ENCODE measurements around the gene GNG14.
"Not testable (repeated sequence)": the region's sequence is repeated elsewhere in the genome, so short reads cannot be mapped to it uniquely, and the experiment has no call there.

GNG14 gene

DNA sequence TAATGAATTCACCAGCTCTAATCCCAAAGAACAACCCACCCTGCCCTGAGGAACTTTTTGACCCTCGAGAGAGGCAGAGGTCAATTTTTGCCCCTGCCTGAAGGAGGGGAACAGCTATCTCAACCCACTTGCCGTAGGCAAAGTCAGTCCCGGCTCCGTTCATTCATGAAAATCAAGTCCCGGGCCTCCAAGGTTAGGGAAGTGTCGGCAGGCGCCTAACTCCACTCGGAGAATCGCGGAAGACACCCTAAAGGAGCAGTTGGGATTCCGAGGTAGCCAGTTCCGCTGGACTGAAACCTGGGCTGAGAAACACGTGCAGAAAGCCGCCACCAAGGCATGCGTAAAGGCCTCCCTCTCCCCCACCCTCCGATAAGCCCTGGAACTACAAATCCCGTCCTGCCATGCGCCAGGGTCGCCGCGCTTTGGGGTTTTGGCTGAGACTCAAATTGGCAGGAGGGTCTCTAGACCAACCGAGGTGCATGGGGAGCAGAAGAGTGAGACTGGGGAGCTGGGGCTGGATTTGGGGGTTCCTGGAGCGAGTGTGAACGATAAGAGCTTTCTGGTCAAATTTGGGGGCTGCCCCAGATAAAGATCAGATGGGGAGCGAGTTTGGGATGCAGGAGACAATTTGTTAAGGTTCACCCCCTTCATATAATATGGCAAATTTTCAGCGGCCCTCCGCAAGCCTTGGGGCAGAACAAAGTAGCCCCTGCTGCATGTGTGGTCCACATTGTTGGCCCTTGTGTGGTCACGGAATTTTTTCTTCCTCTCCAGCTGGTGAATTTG, 36.0 kb downstream of the GNG14 start, which contains the start of gene TNPO2:
Gene TNPO2, minus strand, starts transcription at position 292 of the 786 bp plus-strand sequence. CDS start 2,955 bp downstream, outside the sequence.
- peak in 2 of 3 donors; percentile 26 to 56 for DNase-seq (ENCODE audit: low read depth in 3 of 3, low spot score in 1 of 3)

DNA sequence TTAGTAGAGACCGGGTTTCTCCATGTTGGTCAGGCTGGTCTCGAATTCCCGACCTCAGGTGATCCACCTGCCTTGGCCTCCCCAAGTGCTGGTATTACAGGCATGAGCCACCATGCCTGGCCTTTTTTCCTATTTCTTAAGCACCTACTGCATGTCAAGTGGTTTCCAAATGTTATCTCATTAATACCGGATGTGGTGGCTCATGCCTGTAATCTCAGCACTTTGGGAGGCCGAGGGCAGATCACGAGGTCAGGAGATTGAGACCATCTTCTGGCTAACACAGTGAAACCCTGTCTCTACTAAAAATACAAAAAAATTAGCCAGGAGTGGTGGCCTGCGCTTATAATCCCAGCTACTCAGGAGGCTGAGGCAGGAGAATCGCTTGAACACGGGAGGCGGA, 37.8 kb downstream of the GNG14 start:
- DNase-seq (ENCODE audit: low read depth in 3 of 3, low spot score in 1 of 3), result not testable (repeated sequence)

DNA sequence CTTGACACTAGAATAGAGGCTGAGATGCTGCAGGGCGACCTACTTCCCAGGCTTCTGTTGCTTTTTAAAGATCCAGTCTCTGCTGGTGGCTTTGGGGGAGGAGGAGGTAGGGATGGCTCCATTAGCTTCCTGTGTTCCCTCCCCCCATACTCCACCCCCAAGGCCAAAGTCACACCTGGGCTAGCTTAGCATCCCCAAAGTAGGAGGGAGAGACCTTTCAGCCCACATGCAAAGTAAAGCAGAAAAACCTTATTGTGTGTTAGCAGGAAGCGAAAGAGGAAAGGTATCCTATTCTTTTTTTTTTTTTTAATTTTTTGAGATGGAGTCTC, 39.2 kb downstream of the GNG14 start:
- no peak for DNase-seq (ENCODE audit: low read depth in 3 of 3, low spot score in 1 of 3)

DNA sequence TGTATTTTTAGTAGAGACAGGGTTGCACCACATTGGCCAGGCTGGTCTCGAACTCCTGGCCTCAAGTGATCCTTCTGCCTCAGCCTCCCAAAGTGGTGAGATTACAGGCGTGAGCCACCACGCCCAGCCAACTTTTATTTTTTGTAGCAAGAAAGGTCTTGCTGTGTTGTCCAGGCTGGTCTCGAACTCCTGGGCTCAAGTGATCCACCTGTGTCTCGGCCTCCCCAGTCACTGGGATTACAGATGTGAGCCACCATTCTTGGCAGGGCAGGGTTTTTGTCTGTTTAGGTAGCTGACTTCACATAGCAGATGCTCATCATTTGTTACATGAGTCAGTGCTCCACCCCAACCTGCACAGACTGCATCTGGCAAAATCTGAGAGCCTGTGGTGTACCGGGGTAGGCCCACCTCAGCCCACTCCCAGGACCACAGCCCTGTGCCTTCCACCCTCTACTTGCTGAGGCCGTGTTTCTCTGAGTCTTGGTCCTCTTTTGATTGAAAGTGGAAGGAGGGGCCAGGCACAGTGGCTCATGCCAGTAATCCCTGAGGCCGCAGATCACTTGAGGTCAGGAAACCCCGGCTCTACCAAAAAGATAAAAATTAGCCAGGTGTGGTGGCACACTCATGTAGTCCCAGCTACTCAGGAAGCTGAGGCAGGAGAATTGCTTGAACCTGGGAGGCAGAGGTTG, 40.1 kb downstream of the GNG14 start:
- no peak for DNase-seq (ENCODE audit: low read depth in 3 of 3, low spot score in 1 of 3)

DNA sequence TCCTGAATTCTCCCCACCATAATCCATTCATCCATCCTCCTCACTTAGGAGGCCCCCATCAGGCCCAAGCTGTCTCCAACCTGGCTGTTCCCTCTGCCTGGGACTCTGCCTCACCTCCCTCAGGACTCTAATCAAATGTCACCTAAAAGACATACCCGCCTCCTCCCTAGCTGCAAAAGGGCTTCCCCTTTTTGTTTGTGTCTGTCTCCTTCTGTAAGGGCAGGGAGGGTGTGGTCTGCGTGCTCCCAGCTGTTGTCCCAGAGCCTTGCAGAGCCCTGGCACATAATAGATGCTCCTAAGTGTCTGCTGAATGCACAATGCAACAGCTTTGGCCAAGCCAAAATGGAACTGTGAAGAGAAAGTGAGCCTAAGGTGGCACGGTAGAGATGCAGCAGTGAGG, 42.3 kb downstream of the GNG14 start:
- DNase-seq (ENCODE audit: low read depth in 3 of 3, low spot score in 1 of 3), result no peak

DNA sequence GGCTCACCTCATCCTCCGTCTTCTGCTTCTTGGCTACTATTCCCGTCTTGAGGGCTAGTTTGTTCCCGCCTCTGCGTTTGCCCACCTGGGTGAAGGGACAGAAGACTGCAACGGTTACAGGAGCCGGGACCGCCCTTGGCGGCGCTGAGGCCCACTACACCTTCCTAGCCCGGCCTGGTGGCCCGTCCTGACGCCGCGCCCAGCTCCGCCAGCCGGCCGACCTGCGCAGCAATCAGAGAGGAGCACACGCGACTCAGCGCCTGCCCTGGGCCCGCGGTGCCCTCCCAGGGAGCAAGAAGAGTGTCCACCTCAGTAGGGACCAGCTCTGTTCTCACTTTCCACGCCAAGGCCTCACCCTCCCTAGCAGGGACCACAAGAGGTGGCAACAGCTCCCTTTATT, 43.5 kb downstream of the GNG14 start:
- DNase-seq (ENCODE audit: low read depth in 3 of 3, low spot score in 1 of 3), result no peak

DNA sequence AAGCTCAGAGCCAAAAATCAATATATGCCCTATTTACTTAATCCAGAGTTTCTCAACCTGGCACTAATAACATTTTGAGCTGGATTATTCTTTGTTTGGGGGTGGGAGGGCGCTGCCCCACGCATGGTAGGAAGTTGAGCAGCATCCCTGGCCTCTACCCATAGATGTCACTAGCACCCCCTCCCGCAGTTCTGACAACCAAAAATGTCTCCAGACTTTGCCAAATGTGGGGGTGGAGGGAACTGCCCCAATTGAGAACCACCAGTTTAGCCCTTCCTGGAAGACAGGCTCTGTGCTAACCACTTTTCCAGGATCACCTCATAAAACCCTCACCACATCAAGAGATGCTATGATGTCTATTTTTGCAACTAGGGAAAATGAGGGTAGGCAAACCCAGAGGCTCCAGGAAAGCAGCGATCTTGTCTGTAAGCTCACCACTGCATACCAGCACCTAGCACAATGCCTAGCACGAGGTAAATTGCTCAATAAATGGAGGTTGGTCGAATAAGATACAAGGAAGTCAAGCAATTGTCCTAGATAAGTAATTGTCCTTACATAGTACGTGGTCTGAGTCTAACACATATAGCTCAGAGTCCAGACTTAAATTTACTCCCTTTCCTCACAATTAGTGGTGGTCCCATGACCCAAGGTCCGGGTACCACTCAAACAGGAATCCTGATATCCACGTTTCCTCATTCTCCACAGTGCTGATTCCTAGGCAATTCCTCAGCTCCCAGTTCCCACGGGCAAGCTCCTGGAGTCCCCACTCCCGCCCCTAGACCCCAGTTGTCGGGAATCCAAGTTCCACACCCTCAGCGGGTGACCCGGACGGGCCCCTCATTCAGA, 45.8 kb downstream of the GNG14 start:
- no peak for DNase-seq (ENCODE audit: low read depth in 3 of 3, low spot score in 1 of 3)

DNA sequence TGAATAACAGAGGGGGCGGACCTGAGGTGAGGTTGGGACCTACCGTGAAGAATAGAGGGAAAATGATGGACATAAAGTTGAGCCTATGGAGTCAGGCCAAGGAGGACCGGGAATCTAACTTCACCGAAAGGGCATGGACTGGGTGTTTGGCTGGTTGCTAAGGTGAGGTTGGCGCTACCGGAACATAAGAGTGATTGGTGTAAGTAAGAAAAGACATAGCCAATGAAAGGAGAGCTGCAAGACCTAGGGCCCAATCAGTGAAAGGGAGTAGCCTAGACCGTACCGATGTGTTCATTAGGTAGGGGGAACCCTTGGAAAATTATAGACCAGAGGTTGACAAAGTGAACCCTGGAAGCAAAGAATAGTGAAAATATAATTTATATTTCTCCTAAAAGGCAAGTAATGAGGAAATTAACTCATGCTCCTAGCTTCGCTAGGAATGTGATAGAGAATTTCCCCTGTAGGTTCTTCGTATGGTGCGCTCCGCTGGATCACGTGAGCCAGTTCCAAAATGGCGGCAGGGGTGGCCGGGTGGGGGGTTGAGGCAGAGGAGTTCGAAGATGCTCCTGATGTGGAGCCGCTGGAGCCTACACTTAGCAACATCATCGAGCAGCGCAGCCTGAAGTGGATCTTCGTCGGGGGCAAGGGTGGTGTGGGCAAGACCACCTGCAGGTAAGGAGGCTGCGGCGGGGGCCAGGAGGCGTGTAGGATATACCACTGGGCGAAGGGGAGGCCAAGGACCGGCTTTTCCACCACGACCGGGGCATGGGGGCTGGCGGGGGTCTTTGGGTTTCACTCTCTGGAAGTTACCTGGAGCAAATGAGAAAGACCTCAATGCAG, 49.4 kb downstream of the GNG14 start, which contains the start of gene GET3:
Gene GET3, plus strand, starts transcription at position 503 of the 840 bp plus-strand sequence. Its CDS starts 9 bp downstream, at position 512.
- DNase-seq (ENCODE audit: low read depth in 3 of 3, low spot score in 1 of 3), result peak; percentile 39 to 63 (median 40)

DNA sequence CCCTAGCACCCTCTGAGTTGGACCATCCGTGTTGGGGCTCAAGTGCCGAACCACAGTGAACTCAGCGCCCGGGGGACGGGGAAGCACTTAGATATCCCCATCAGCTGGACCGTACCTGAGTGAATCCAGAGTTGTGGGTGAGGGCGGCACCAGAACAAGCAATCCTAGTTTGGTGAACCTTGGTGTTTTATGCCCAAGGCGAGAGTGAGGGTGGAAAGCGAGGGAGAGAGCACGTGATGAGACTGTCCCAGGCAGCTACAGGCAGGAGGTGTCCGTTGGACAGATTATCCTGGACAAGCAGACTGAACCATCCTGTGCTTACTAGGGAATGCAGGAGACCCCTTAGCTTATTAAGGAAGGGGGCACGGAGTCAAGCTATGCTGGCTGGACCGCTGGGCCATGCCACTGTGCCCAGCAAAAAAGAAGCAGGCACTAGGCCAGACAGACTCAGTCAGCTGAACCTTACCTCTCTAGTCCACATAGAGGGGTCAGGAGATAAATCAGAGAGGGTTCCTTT, 50.1 kb downstream of the GNG14 start:
- no peak for DNase-seq (ENCODE audit: low read depth in 3 of 3, low spot score in 1 of 3)
